Myometrial cell (primary cell): ENCODE data around the gene FGF3. TPM values are rescaled to one million over a fixed set of nuclear protein-coding genes. Genes with fewer than 3 reads are reported as not detected.

ENCODE experiments used
- total RNA-seq: library from RNA; depleted of rRNA; stranded (reverse); fragments of >200 nt; gene quantifications from 2 replicates; pipeline ENCODE4 v1.2.3, GENCODE V29; 2015

FGF3 gene
- not detected in 2 replicates for total RNA-seq

GRCh38 chr11:69818603-69819441 is at the start of gene FGF3:
Gene FGF3, minus strand, starts transcription at chr11:69819416. Its CDS starts 483 bp downstream, at chr11:69818933.

GRCh38 chr11:69775163-69775755 is 44.0 kb downstream of the FGF3 start, which contains the start of gene FGF4:
Gene FGF4, minus strand, starts transcription at chr11:69775341. Its CDS starts 257 bp downstream, at chr11:69775084.

Other genes starting within 250 kb of the FGF3 start
- 136 and 139 TPM in 2 replicates for gene CCND1, start 178.3 kb downstream of the FGF3 start, total RNA-seq
- 15.0 and 18.4 TPM in 2 replicates for gene LTO1, start 144.1 kb downstream of the FGF3 start, total RNA-seq
- gene FGF19, start 115.4 kb downstream of the FGF3 start, total RNA-seq: not detected in 2 replicates
- not detected in 2 replicates for gene FGF4, start 44.1 kb downstream of the FGF3 start, total RNA-seq